HUES6 (cell line): ENCODE results near the gene TRUB1.

ENCODE experiments used
- H3K27ac ChIP-seq: 2 replicates; pipeline ENCODE4 v1.7.0; 2013; ENCODE audit warnings: low read depth, mild to moderate bottlenecking, low read length, inconsistent platforms
- H3K27me3 ChIP-seq: 2 replicates; pipeline ENCODE4 v1.6.1; 2013; ENCODE audit warnings: low read length; ENCODE audit not compliant: control insufficient read depth, insufficient read depth
- H3K36me3 ChIP-seq: 2 replicates; pipeline ENCODE4 v1.6.1; 2013; ENCODE audit warnings: low read length; ENCODE audit not compliant: control insufficient read depth, insufficient read depth
- H3K4me1 ChIP-seq: 2 replicates; pipeline ENCODE4 v1.6.1; 2013; ENCODE audit warnings: low read length; ENCODE audit not compliant: control insufficient read depth, insufficient read depth
- H3K4me3 ChIP-seq: 2 replicates; pipeline ENCODE4 v1.5.1; 2013; ENCODE audit warnings: low read depth, low read length
- H3K9ac ChIP-seq: one replicate; pipeline ENCODE4 v1.6.1; 2013; ENCODE audit warnings: mild to moderate bottlenecking, low read length
- H3K9me3 ChIP-seq: 2 replicates; pipeline ENCODE4 v1.6.1; 2013; ENCODE audit warnings: low read depth, low read length; ENCODE audit not compliant: control insufficient read depth, insufficient read depth

The TRUB1 gene

GRCh38 chr10:114975091-114975490 lies 37.1 kb downstream of the TRUB1 start:
- H3K4me3 ChIP-seq, result no peak overlapping the region
- H3K9ac ChIP-seq, result no peak overlapping the region
- H3K4me1 ChIP-seq, result peaks cover 9% of the 10 kb centered on the region
- H3K36me3 ChIP-seq, result peaks cover 16% of the 10 kb centered on the region
- no peaks in the 10 kb centered on the region for H3K27me3 ChIP-seq
- no peaks in the 10 kb centered on the region for H3K9me3 ChIP-seq
- no peak overlapping the region for H3K27ac ChIP-seq

- Histone ChIP-seq H3K27me3 (no peaks in the 10 kb centered on the region), H3K4me1 (no peaks in the 10 kb centered on the region), H3K36me3 (peaks cover 28% of the 10 kb centered on the region), H3K9ac (no peak overlapping the region), H3K4me3 (no peak overlapping the region), H3K9me3 (peaks cover 44% of the 10 kb centered on the region), H3K27ac (no peak overlapping the region)
These were observed 45.0 kb downstream of the TRUB1 start for GRCh38 chr10:114982989-114983388.

- no peaks in the 10 kb centered on the region for H3K4me1 ChIP-seq
- no peak overlapping the region for H3K4me3 ChIP-seq
- no peak overlapping the region for H3K27ac ChIP-seq
- H3K27me3 ChIP-seq, result no peaks in the 10 kb centered on the region
- peaks cover 26% of the 10 kb centered on the region for H3K9me3 ChIP-seq
- H3K9ac ChIP-seq, result no peak overlapping the region
- peaks cover 15% of the 10 kb centered on the region for H3K36me3 ChIP-seq
These were observed 50.0 kb downstream of the TRUB1 start for GRCh38 chr10:114987995-114988394.

GRCh38 chr10:114990586-114990985 lies 52.6 kb downstream of the TRUB1 start:
- Histone ChIP-seq H3K4me3 (no peak overlapping the region), H3K27me3 (no peaks in the 10 kb centered on the region), H3K36me3 (no peaks in the 10 kb centered on the region), H3K27ac (no peak overlapping the region), H3K4me1 (no peaks in the 10 kb centered on the region), H3K9ac (no peak overlapping the region), H3K9me3 (peaks cover 3% of the 10 kb centered on the region; the same call in 1 of the 2 replicates)

- Histone ChIP-seq H3K9me3 (no peaks in the 10 kb centered on the region; the same call in 1 of the 2 replicates), H3K36me3 (no peaks in the 10 kb centered on the region), H3K27me3 (no peaks in the 10 kb centered on the region), H3K4me3 (no peak overlapping the region), H3K4me1 (no peaks in the 10 kb centered on the region), H3K27ac (no peak overlapping the region), H3K9ac (no peak overlapping the region)
These were observed 53.0 kb downstream of the TRUB1 start for GRCh38 chr10:114990991-114991390.

GRCh38 chr10:114992189-114992775 lies 54.3 kb downstream of the TRUB1 start:
- no peaks in the 10 kb centered on the region for H3K4me1 ChIP-seq
- H3K9me3 ChIP-seq, result no peaks in the 10 kb centered on the region
- no peak overlapping the region for H3K9ac ChIP-seq
- H3K4me3 ChIP-seq, result no peak overlapping the region
- no peak overlapping the region for H3K27ac ChIP-seq
- no peaks in the 10 kb centered on the region for H3K27me3 ChIP-seq
- H3K36me3 ChIP-seq, result no peaks in the 10 kb centered on the region

- no peaks in the 10 kb centered on the region for H3K9me3 ChIP-seq
- no peak overlapping the region for H3K27ac ChIP-seq
- no peak overlapping the region for H3K9ac ChIP-seq
- peaks cover 6% of the 10 kb centered on the region; the same call in 1 of the 2 replicates for H3K4me1 ChIP-seq
- H3K27me3 ChIP-seq, result no peaks in the 10 kb centered on the region
- H3K4me3 ChIP-seq, result no peak overlapping the region
- H3K36me3 ChIP-seq, result no peaks in the 10 kb centered on the region
These were observed 57.7 kb downstream of the TRUB1 start for GRCh38 chr10:114995468-114996247.

GRCh38 chr10:114996542-114996941 lies 58.5 kb downstream of the TRUB1 start:
- H3K27ac ChIP-seq, result no peak overlapping the region
- peaks cover 8% of the 10 kb centered on the region; the same call in 1 of the 2 replicates for H3K4me1 ChIP-seq
- H3K9me3 ChIP-seq, result no peaks in the 10 kb centered on the region
- no peak overlapping the region for H3K9ac ChIP-seq
- H3K27me3 ChIP-seq, result no peaks in the 10 kb centered on the region
- no peak overlapping the region for H3K4me3 ChIP-seq
- no peaks in the 10 kb centered on the region for H3K36me3 ChIP-seq

GRCh38 chr10:114998993-114999392 lies 61.0 kb downstream of the TRUB1 start:
- Histone ChIP-seq H3K27me3 (no peaks in the 10 kb centered on the region), H3K4me3 (no peak overlapping the region), H3K4me1 (peaks cover 16% of the 10 kb centered on the region; the same call in 1 of the 2 replicates), H3K9ac (no peak overlapping the region), H3K36me3 (no peaks in the 10 kb centered on the region), H3K9me3 (no peaks in the 10 kb centered on the region), H3K27ac (no peak overlapping the region)

GRCh38 chr10:115001506-115002381 lies 63.7 kb downstream of the TRUB1 start:
- no peaks in the 10 kb centered on the region for H3K27me3 ChIP-seq
- H3K36me3 ChIP-seq, result no peaks in the 10 kb centered on the region
- no peak overlapping the region for H3K9ac ChIP-seq
- no peak overlapping the region for H3K4me3 ChIP-seq
- peaks cover 16% of the 10 kb centered on the region; the same call in 1 of the 2 replicates for H3K4me1 ChIP-seq
- H3K9me3 ChIP-seq, result no peaks in the 10 kb centered on the region
- H3K27ac ChIP-seq, result no peak overlapping the region
